GM19467 (cell line): ENCODE measurements around the gene FOXD1.
"Not testable (repeated sequence)": the region's sequence is repeated elsewhere in the genome, so short reads cannot be mapped to it uniquely, and the experiment has no call there.

ENCODE experiments used
- ATAC-seq: cut with Tn5 transposase; IDR thresholded peaks from one replicate; pipeline ENCODE4 v1.9.1; 2021; ENCODE audit warnings: mild to moderate bottlenecking, moderate library complexity; ENCODE audit not compliant: unreplicated experiment

Gene FOXD1

GRCh38 chr5:73448463-73449136 is at the start of gene FOXD1:
Gene FOXD1 (minus strand): TSS chr5:73448777. CDS start chr5:73448362, 415 bp downstream.
- ATAC-seq, result no peak

- no peak for ATAC-seq
Measured at GRCh38 chr5:73497497-73498056, 49.0 kb upstream of the FOXD1 start.

GRCh38 chr5:73496984-73497457 is 48.4 kb upstream of the FOXD1 start:
- ATAC-seq, result no peak

- no peak for ATAC-seq
Measured at GRCh38 chr5:73495772-73496335, 47.3 kb upstream of the FOXD1 start.

- no peak for ATAC-seq
Measured at GRCh38 chr5:73494721-73495120, 46.1 kb upstream of the FOXD1 start.

- no peak for ATAC-seq
Measured at GRCh38 chr5:73493421-73493820, 44.8 kb upstream of the FOXD1 start.

GRCh38 chr5:73491155-73491554 is 42.6 kb upstream of the FOXD1 start:
- ATAC-seq, result no peak

GRCh38 chr5:73490088-73490487 is 41.5 kb upstream of the FOXD1 start:
- ATAC-seq, result no peak

GRCh38 chr5:73488806-73489205 is 40.2 kb upstream of the FOXD1 start:
- no peak for ATAC-seq

GRCh38 chr5:73487815-73488214 is 39.2 kb upstream of the FOXD1 start:
- ATAC-seq, result no peak

GRCh38 chr5:73487257-73487656 is 38.7 kb upstream of the FOXD1 start:
- not testable (repeated sequence) for ATAC-seq

GRCh38 chr5:73486119-73486899 is 37.7 kb upstream of the FOXD1 start:
- ATAC-seq, result no peak

- no peak for ATAC-seq
Measured at GRCh38 chr5:73485715-73486114, 37.1 kb upstream of the FOXD1 start.

GRCh38 chr5:73484511-73484910 is 35.9 kb upstream of the FOXD1 start:
- ATAC-seq, result no peak

- no peak for ATAC-seq
Measured at GRCh38 chr5:73483676-73484075, 35.1 kb upstream of the FOXD1 start.

GRCh38 chr5:73482383-73483136 is 34.0 kb upstream of the FOXD1 start:
- no peak for ATAC-seq

GRCh38 chr5:73480500-73480899 is 31.9 kb upstream of the FOXD1 start:
- no peak for ATAC-seq

GRCh38 chr5:73472116-73472515 is 23.5 kb upstream of the FOXD1 start:
- no peak for ATAC-seq

- no peak for ATAC-seq
Measured at GRCh38 chr5:73471654-73472053, 23.1 kb upstream of the FOXD1 start.

GRCh38 chr5:73469878-73470277 is 21.3 kb upstream of the FOXD1 start:
- ATAC-seq, result no peak

- not testable (repeated sequence) for ATAC-seq
Measured at GRCh38 chr5:73468638-73469037, 20.1 kb upstream of the FOXD1 start.
